ENCODE data around the gene SPPL2B. TPM values are rescaled to one million over a fixed set of nuclear protein-coding genes. Genes with fewer than 3 reads are reported as not detected.
A peak's percentile ranks its signal among the peaks of the same experiment; 100 is the strongest.

SPPL2B gene
- total and polyA plus RNA-seq, 12 donors: 17.8 to 69.7 (median 21.2) TPM

DNA sequence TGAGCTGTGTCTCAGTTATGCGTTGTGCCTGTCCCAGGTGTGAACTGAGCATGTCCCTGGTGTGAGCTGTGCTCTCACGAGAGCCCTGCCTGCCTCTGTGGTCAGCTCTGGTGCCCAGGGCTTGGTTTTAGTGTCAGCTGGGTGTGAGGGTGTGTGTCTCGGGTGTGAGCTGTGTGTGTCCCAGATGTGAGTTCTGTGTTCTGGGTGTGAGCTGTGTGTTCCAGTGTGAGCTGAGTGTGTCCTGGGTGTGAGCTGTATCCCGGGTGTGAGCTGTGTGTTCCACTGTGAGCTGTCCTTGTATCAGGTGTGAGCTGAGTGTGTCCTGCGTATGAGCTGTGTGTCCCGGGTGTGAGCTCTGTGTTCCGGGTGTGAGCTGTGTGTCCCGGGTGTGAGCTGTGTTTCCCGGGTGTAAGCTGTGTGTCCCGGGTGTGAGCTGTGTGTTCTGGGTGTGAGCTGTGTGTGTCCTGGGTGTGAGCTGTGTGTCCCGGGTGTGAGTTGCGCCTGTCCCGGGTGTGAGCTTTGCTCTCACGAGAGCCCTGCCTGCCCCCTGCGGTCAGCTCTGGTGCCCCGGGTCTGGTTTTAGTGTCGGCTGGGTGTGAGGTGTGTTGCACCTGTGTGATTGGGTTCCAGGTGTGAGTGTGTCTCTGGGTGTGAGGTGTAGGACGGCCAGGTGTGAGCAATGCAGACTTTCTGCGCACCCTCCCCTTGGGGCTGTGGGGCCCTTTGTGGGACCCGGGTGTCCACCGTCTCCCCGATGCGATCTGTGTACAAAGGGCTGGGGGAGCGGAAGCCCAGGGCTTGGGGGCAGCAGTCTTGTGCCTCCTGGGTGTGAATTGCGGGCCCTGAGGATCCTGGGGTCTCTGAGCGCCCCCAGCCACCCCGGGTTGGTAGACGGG, 39.4 kb upstream of the SPPL2B start:
- peak overlapping the region in 2 of 10 donors; percentile 38 to 63 for H3K4me3 ChIP-seq
- WGBS, 2 donors: 60 to 62% methylated on average over 28 of the region's 28 CpGs
- peaks cover 16 to 47% (median 23%) of the 10 kb centered on the region in 9 donors for H3K4me1 ChIP-seq
- H3K36me3 ChIP-seq: no peaks in the 10 kb centered on the region
- no peaks in the 10 kb centered on the region for H3K9me3 ChIP-seq
- TF ChIP-seq, protein P1, sequence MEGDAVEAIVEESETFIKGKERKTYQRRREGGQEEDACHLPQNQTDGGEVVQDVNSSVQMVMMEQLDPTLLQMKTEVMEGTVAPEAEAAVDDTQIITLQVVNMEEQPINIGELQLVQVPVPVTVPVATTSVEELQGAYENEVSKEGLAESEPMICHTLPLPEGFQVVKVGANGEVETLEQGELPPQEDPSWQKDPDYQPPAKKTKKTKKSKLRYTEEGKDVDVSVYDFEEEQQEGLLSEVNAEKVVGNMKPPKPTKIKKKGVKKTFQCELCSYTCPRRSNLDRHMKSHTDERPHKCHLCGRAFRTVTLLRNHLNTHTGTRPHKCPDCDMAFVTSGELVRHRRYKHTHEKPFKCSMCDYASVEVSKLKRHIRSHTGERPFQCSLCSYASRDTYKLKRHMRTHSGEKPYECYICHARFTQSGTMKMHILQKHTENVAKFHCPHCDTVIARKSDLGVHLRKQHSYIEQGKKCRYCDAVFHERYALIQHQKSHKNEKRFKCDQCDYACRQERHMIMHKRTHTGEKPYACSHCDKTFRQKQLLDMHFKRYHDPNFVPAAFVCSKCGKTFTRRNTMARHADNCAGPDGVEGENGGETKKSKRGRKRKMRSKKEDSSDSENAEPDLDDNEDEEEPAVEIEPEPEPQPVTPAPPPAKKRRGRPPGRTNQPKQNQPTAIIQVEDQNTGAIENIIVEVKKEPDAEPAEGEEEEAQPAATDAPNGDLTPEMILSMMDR (IDR thresholded peaks at IDR 0.05): no peak
- intact Hi-C loops (cut with DNase I): loop anchor here in 2 of 10 donors (10.0 kb wide), 2 partner anchors 96 to 106 kb away; no protein-coding TSS in a partner anchor
- H3K27ac ChIP-seq: peak overlapping the region in 3 of 10 donors; percentile 36 to 91 (median 48)
- H3K27me3 ChIP-seq: peaks cover 25 to 81% (median 61%) of the 10 kb centered on the region in 7 donors
- no peak for DNase-seq
- ATAC-seq: peak in 3 of 8 donors; percentile 5 to 11 (median 9)

DNA sequence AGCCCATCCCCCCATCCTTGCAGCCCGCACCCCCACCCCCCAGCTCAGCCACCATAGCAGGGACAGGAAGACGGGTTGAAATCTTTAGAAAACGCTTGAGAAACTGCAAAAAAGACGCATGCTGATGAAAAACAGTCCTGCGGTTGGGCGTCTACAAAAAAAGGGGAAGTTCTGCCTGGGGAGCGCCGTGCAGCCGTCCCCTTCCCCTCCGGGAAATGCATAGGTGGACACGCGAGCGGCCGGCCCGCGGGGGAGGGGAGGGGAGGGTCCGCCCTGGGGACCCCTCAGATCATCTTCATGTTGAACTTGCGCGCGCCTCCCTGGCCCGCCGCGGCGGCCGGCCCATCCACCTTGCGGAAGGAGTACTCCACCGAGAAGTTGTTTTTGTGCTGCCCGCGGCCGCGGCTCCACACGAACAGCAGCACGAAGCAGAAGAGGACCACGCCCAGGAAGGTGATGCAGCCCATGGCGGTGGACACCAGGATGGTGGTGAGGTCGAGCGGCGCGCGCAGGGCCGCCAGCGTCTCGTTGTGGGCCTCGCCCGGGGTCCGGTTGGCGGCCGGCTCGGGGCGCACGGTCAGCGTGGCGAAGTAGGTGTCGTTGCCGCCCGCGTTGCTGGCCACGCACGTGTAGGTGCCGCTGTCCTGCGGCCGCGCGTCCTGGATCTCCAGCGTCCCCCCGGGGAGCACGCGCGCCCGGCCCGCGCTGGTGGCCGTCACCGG, 38.6 kb upstream of the SPPL2B start:
- DNase-seq (no peak), ATAC-seq (peak in 5 of 8 donors; percentile 22 to 58 (median 34))
- peak overlapping the region in 4 of 10 donors; percentile 36 to 91 (median 42) for H3K27ac ChIP-seq
- H3K9me3 ChIP-seq: no peaks in the 10 kb centered on the region
- H3K36me3 ChIP-seq: no peaks in the 10 kb centered on the region
- WGBS, 2 donors: 0 to 1% methylated on average over 55 to 73 of the region's 74 CpGs
- TF ChIP-seq, protein P1 (IDR thresholded peaks at IDR 0.05): no peak
- peaks cover 25 to 85% (median 62%) of the 10 kb centered on the region in 7 donors for H3K27me3 ChIP-seq
- H3K4me1 ChIP-seq: peaks cover 21 to 55% (median 32%) of the 10 kb centered on the region in 9 donors
- H3K4me3 ChIP-seq: peak overlapping the region; percentile 10 to 63 (median 40)
- intact Hi-C loops (cut with DNase I): loop anchor here in 2 of 10 donors (10.0 kb wide), 2 partner anchors 95 to 105 kb away; no protein-coding TSS in a partner anchor

DNA sequence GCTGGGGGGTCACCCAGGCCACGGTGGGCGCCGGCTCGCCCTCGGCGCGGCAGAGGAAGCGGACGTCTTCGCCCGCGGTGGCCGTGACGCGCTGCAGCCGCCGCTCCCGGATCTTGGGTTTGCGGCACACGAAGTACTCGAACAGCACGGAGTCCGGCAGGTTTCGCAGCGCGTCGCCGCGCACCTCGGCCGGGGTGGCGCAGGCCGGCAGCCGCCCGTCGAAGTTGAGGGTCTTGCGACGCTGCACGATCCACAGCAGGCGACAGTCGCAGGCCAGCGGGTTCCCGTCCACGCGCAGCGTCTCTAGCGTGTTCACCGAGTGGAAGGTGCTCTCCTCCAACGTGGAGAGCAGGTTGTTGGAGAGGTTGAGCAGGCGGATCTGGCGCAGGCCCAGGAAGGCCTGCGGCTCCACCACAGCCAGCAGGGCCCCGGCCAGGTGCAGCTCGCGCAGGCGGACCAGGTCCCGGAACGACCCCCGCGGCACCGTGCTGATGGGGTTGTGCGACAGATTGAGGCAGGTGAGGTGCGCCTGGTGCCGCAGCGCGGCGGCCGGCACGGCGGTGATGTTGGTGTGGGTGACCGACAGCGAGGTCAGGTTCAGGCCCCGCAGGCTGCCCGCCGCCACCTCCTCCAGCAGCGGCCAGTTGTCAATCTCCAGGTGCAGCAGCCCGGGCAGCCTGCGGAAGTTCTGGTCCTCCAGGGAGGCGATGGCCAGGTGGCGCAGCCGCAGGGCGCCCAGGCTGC, 37.9 kb upstream of the SPPL2B start:
- Histone ChIP-seq H3K27ac (peak overlapping the region in 3 of 10 donors; percentile 36 to 91 (median 48)), H3K4me1 (peaks cover 21 to 62% (median 35%) of the 10 kb centered on the region in 9 donors), H3K9me3 (no peaks in the 10 kb centered on the region), H3K36me3 (no peaks in the 10 kb centered on the region), H3K4me3 (peak overlapping the region; percentile 10 to 63 (median 40)), H3K27me3 (peaks cover 25 to 81% (median 62%) of the 10 kb centered on the region in 7 donors)
- WGBS, 2 donors: 2 to 3% methylated on average over 79 to 82 of the region's 82 CpGs
- ATAC-seq (peak in 1 of 8 donors; percentile 2), DNase-seq (no peak)
- TF ChIP-seq, protein P1 (IDR thresholded peaks at IDR 0.05): no peak
- intact Hi-C loops (cut with DNase I): no loop called here
